GM23338 (cell line): Measurements from ENCODE around the gene FCRL5.
"Not testable (repeated sequence)": the region's sequence is repeated elsewhere in the genome, so short reads cannot be mapped to it uniquely, and the experiment has no call there.

Experiments used
- EZH2 ChIP-seq: fragments of 200-600 bp; sonication (generic); IDR thresholded peaks from one replicate; pipeline ENCODE4 v1.8.0; 2017; ENCODE audit warnings: antibody characterized with exemption, mild to moderate bottlenecking, low read depth; ENCODE audit not compliant: unreplicated experiment
- EZH2phosphoT487 ChIP-seq: fragments of 200-600 bp; sonication (generic); IDR thresholded peaks from one replicate; pipeline ENCODE4 v1.8.1; 2018; ENCODE audit warnings: antibody characterized with exemption; ENCODE audit not compliant: unreplicated experiment
- TF ChIP-seq, protein P1 (sequence below), 2 experiments: fragments of 200-600 bp in 1 of 2; sonication (generic) in 1 of 2; conservative IDR thresholded peaks; 2 replicates each; pipeline versions ENCODE4 v1.5.1 to v1.6.1; 2016 to 2017; ENCODE audit warnings: antibody characterized with exemption in 2 of 2, low read depth in 2 of 2, mild to moderate bottlenecking in 2 of 2, moderate library complexity in 1 of 2
- TF ChIP-seq, protein P2 (sequence below): IDR thresholded peaks from one replicate; pipeline ENCODE4 v1.6.1; 2018; ENCODE audit warnings: antibody characterized with exemption; ENCODE audit not compliant: unreplicated experiment

DNA sequence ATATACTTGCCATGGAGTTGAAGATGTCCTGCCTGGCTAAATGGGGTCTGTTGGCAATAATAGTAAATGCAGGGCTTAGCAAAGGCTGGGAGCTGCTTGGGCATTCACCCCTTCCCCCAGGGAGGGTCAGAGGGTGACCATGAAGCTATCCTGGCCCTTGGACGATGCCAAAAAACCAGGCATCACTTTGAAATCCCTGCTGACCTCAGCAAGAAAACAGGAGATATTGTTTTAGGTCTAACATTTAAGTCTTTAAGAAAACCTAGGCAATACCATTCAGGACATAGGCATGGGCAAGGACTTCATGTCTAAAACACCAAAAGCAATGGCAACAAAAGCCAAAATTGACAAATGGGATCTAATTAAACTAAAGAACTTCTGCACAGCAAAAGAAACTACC is 4.2 kb downstream of the FCRL5 start:
- TF ChIP-seq EZH2phosphoT487, EZH2: not testable (repeated sequence)
- TF ChIP-seq, protein P1, sequence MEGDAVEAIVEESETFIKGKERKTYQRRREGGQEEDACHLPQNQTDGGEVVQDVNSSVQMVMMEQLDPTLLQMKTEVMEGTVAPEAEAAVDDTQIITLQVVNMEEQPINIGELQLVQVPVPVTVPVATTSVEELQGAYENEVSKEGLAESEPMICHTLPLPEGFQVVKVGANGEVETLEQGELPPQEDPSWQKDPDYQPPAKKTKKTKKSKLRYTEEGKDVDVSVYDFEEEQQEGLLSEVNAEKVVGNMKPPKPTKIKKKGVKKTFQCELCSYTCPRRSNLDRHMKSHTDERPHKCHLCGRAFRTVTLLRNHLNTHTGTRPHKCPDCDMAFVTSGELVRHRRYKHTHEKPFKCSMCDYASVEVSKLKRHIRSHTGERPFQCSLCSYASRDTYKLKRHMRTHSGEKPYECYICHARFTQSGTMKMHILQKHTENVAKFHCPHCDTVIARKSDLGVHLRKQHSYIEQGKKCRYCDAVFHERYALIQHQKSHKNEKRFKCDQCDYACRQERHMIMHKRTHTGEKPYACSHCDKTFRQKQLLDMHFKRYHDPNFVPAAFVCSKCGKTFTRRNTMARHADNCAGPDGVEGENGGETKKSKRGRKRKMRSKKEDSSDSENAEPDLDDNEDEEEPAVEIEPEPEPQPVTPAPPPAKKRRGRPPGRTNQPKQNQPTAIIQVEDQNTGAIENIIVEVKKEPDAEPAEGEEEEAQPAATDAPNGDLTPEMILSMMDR (conservative IDR thresholded peaks at IDR 0.05; ENCODE audit: low read depth in 2 of 2): not testable (repeated sequence)
- TF ChIP-seq, protein P2, sequence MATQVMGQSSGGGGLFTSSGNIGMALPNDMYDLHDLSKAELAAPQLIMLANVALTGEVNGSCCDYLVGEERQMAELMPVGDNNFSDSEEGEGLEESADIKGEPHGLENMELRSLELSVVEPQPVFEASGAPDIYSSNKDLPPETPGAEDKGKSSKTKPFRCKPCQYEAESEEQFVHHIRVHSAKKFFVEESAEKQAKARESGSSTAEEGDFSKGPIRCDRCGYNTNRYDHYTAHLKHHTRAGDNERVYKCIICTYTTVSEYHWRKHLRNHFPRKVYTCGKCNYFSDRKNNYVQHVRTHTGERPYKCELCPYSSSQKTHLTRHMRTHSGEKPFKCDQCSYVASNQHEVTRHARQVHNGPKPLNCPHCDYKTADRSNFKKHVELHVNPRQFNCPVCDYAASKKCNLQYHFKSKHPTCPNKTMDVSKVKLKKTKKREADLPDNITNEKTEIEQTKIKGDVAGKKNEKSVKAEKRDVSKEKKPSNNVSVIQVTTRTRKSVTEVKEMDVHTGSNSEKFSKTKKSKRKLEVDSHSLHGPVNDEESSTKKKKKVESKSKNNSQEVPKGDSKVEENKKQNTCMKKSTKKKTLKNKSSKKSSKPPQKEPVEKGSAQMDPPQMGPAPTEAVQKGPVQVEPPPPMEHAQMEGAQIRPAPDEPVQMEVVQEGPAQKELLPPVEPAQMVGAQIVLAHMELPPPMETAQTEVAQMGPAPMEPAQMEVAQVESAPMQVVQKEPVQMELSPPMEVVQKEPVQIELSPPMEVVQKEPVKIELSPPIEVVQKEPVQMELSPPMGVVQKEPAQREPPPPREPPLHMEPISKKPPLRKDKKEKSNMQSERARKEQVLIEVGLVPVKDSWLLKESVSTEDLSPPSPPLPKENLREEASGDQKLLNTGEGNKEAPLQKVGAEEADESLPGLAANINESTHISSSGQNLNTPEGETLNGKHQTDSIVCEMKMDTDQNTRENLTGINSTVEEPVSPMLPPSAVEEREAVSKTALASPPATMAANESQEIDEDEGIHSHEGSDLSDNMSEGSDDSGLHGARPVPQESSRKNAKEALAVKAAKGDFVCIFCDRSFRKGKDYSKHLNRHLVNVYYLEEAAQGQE: not testable (repeated sequence)
